CMK (cell line): ENCODE results near the gene CETN2.
A peak's percentile ranks its signal among the peaks of the same experiment; 100 is the strongest.
"Not testable (repeated sequence)": the region's sequence is repeated elsewhere in the genome, so short reads cannot be mapped to it uniquely, and the experiment has no call there.

Source experiments
- DNase-seq: peaks from one replicate; pipeline ENCODE4 v3.0.0-alpha.2; 2010; ENCODE audit warnings: low read depth

The CETN2 gene

GRCh38 chrX:152830312-152831305, at the start of gene CETN2, which contains the start of gene NSDHL:
TSS of gene CETN2 (minus strand) at chrX:152830757. CDS start at chrX:152830710, 47 bp downstream.
TSS of gene NSDHL (plus strand) at chrX:152831063. CDS start at chrX:152846325, 15,262 bp downstream.
- DNase-seq: peak; percentile 82

GRCh38 chrX:152878976-152879755, 48.6 kb upstream of the CETN2 start:
- no peak for DNase-seq

- DNase-seq: no peak
These were observed 46.6 kb upstream of the CETN2 start for GRCh38 chrX:152876931-152877840.

DNA sequence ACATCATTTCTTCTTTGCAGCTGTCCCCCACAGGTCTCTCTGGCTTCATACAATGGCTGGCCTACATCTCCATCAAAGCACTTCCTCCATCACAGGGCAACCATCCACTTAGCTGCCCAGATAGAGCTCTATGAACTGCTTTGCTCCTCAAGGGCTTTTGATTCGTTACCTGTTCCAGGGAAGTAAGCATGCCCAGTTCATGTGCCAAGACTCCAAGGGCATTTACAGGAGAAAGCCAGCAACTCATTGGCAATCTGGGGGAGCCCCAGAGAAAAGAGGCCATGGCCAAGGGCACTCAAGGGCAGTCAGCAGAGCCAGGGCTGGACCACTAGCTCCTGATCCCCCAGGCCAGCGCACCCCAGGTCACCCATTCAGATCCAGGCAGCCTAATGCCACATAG, 42.8 kb upstream of the CETN2 start:
- no peak for DNase-seq

DNA sequence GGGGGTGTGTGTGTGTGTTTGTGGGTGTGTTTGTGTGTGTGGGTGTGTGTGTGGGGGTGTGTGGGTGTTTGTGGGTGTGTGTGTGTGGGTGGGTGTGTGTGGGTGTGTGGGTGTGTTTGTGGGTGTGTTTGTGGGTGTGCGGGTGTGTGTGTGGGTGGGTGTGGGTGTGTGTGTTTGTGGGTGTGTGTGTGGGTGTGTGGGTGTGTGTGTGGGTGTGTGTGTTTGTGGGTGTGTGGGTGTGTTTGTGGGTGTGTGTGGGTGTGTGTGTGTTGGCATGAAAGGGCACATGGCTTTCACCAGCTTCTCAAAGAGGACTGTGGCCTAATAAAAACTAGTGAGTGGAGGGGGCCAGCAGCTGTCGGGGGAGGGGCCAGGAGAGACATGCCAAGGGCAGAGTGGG, 42.0 kb upstream of the CETN2 start:
- DNase-seq: no peak

- DNase-seq: no peak
These were observed 40.7 kb upstream of the CETN2 start for GRCh38 chrX:152871260-152871659.

GRCh38 chrX:152869972-152870371, 39.4 kb upstream of the CETN2 start:
- DNase-seq: no peak

GRCh38 chrX:152866386-152866785, 35.8 kb upstream of the CETN2 start:
- no peak for DNase-seq

- no peak for DNase-seq
These were observed 34.8 kb upstream of the CETN2 start for GRCh38 chrX:152865232-152865920.

- no peak for DNase-seq
These were observed 31.3 kb upstream of the CETN2 start for GRCh38 chrX:152861826-152862225.

DNA sequence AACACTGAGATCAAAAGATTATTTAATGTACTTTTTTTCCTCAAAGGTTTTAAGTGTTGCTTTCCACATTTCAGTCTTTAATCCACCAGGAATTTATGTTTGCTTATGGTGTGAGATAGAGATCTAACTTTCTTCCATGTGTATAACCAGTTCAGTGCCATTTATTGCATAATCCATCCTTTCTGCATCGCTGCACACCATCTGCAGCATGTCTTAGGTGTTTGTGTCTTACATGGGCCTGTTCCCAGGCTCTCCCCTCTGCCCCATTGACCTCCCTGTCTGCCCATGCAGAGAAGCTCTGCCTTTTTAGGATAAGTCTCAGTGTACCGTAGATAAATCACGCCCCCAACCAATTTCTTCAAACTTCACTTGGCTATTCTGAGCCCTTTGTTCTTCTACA, 30.6 kb upstream of the CETN2 start:
- DNase-seq: no peak

DNA sequence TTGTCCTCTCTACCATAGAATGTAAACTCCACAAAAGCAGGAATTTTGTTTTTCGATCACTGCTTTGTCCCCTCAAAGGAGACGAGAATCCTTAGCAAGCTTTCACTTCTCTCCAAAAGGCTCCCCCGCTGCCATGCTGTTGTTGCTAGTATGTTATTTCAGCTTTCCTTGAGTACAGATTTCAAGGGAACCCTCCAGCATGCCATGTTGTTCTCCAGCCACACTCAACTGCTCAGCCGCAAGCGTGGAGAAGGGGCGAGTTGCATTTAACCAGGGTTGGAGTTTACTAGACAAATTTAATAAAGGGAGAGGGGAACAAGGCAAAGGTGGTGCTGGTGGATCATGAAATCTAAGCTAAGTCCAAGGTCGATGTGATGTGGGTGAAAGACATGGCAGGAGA, 23.4 kb upstream of the CETN2 start:
- DNase-seq: no peak

- DNase-seq: no peak
These were observed 19.9 kb upstream of the CETN2 start for GRCh38 chrX:152850465-152850864.

DNA sequence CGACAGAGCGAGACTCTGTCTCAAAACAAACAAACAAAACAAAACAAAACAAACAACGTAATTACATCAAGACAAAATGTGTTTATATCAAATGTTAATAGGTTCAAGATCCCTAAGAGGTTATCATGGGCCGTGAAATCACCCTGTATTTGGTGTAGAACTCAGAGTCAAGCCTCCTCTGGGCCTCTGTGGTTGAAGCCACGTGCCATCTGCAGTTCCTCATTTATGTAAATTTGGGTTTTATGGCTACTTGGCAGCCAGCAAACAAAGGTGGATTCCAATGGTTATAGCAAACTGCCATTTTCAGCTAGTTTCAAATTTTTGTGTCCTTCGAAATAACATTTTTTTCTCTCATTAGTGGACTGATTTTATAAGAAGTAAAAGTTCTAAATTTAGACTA, 16.7 kb upstream of the CETN2 start:
- no peak for DNase-seq

DNA sequence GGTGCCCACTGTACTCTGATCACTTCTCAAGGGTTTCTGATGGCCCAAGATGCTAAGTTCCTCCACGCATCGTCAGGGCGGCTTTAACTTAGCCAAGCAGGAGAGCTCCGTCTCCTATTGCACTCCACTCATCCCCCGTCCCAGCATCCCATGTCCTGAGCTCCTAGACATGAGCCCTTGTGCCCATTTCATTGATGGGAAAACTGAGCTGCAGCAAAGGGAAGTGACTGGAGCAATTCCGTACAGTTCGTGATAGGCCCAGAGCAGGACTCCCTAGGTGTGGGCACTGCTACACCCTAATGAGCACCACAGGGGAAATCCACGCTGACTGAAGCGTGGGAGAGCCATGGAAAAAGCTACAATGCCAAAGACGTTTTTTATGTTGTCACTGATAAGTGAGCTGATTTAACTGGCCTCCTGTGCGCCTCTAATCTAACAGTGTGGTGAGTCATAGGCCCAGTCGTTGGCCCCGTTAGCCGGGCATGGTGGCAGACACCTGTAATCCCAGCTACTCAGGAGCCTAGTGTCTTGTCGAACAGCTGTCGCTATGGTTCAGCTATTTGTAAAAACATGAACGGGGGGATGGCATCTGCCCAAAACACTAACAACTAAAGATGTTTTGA, 15.2 kb upstream of the CETN2 start:
- DNase-seq: no peak

GRCh38 chrX:152844256-152844655, 13.7 kb upstream of the CETN2 start:
- no peak for DNase-seq

- no peak for DNase-seq
These were observed 13.3 kb upstream of the CETN2 start for GRCh38 chrX:152843852-152844251.

- no peak for DNase-seq
These were observed 12.3 kb upstream of the CETN2 start for GRCh38 chrX:152842772-152843338.

DNA sequence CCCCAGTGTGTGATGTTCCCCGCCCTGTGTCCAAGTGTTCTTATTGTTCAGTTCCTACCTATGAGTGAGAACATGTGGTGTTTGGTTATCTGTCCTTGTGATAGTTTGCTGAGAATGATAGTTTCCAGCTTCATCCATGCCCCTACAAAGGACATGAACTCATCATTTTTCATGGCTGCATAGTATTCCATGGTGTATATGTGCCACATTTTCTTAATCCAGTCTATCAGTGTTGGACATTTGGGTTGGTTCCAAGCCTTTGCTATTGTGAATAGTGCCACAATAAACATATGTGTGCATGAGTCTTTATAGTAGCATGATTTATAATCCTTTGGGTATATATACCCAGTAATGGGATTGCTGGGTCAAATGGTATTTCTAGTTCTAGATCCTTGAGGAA, 4.9 kb upstream of the CETN2 start:
- DNase-seq: not testable (repeated sequence)

- DNase-seq: no peak
These were observed 2.8 kb upstream of the CETN2 start for GRCh38 chrX:152833378-152833777.
